GM18861 (cell line): ENCODE data around the gene PNMT.
"Not testable (repeated sequence)": the region's sequence is repeated elsewhere in the genome, so short reads cannot be mapped to it uniquely, and the experiment has no call there.

Experiments used
- ATAC-seq: cut with Tn5 transposase; IDR thresholded peaks from one replicate; pipeline ENCODE4 v1.9.1; 2021; ENCODE audit not compliant: unreplicated experiment

The PNMT gene

GRCh38 chr17:39706921-39707337 is 38.7 kb downstream of the PNMT start:
- ATAC-seq, result no peak

GRCh38 chr17:39709319-39709997 is 41.2 kb downstream of the PNMT start:
- ATAC-seq, result no peak

- no peak for ATAC-seq
Measured at GRCh38 chr17:39709998-39710964, 42.0 kb downstream of the PNMT start.

DNA sequence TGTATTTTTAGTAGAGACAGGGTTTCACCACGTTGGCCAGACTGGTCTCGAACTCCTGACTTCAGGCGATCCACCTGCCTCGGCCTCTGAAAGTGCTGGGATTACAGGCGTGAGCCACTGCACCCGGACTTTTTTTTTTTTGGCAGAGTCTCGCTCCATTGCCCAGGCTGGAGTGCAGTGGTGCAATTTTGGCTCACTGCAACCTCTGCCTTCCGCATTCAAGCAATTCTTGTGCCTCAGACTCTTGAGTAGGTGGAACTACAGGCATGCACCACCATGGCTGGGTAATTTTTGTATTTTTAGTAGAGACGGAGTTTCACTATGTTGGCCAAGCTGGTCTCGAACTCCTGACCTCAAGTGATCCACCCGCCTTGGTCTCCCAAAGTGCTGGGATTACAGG is 42.8 kb downstream of the PNMT start:
- not testable (repeated sequence) for ATAC-seq

DNA sequence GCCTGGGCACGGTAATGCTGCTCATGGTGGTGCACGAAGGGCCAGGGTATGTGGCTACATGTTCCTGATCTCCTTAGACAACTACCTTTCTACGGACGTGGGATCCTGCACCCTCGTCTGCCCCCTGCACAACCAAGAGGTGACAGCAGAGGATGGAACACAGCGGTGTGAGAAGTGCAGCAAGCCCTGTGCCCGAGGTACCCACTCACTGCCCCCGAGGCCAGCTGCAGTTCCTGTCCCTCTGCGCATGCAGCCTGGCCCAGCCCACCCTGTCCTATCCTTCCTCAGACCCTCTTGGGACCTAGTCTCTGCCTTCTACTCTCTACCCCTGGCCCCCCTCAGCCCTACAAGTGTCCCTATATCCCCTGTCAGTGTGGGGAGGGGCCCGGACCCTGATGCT is 43.6 kb downstream of the PNMT start:
- ATAC-seq, result no peak

GRCh38 chr17:39714234-39714633 is 46.0 kb downstream of the PNMT start:
- ATAC-seq, result no peak

DNA sequence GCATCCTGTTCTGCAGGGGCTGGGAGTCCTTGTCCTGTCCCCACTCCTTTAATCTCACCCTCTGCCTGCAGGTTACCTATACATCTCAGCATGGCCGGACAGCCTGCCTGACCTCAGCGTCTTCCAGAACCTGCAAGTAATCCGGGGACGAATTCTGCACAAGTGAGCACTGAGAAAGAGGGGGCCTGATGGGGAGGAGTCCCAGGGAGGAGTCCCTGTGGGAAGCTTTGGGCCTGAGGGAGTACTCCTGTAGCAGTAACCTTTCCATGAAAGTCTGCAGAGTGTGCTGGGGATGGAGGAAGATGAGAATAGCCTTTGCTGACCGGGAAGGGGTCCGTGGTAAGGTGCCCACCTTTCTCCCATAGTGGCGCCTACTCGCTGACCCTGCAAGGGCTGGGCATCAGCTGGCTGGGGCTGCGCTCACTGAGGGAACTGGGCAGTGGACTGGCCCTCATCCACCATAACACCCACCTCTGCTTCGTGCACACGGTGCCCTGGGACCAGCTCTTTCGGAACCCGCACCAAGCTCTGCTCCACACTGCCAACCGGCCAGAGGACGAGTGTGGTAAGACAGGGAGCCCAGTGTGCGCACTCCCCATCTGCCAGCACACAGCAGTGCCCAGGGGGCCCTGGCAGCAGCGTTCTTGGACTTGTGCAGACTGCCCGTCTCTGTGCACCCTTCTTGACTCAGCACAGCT is 47.3 kb downstream of the PNMT start:
- no peak for ATAC-seq

GRCh38 chr17:39716073-39716818 is 48.0 kb downstream of the PNMT start:
- ATAC-seq, result no peak

DNA sequence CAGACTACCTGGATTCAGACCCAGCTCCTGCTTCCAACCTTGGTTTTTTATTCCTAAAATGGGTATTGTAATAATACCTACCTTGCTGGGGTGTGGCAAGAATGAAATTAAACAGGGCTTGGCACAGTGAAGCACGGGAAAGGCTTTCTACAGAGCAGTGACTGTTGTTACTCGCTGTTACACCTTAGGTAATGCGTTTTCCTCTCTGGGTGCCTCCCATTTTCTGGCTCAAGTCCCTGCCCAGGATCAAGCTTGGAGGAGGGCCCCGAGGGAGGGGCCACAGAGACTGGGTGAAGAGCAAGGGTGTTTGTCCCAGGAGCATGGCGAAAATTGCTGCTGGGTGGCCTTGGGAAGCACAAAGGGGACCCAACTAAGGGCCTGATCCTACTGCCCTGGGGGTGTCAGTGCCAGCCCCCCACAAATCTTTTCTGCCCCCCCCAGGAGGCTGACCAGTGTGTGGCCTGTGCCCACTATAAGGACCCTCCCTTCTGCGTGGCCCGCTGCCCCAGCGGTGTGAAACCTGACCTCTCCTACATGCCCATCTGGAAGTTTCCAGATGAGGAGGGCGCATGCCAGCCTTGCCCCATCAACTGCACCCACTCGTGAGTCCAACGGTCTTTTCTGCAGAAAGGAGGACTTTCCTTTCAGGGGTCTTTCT is 48.8 kb downstream of the PNMT start:
- ATAC-seq, result no peak

DNA sequence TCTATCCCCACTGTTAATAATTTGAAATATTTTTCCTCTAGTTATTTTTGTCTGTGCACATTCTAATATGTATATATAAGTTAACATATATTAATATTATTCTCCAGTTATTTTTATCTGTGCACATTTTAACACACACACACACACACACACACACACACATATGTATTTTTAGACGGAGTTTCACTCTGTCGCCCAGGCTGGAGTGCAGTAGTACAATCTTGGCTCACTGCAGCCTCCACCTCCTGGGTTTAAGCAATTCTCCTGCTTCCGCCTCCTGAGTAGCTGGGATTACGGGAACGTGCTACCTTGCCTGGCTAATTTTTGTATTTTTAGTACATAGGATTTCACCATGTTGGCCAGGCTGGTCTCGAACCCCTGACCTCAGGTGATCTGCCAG is 49.4 kb downstream of the PNMT start:
- ATAC-seq, result no peak

- no peak for ATAC-seq
Measured at GRCh38 chr17:39719563-39720355, 51.5 kb downstream of the PNMT start.
